OCI-LY7 (cell line): Measurements from ENCODE around the gene VWA5B2. TPM values are rescaled to one million over a fixed set of nuclear protein-coding genes. Genes with fewer than 3 reads are reported as not detected.
"Not testable (repeated sequence)": the region's sequence is repeated elsewhere in the genome, so short reads cannot be mapped to it uniquely, and the experiment has no call there.

Experiments
- BruUV-seq: library from RNA; stranded (reverse); fragments of 400-500 nt; replicated peaks from 2 replicates; lab custom pipeline; 2021; lab: Mats Ljungman, UMichigan
- CTCF ChIA-PET: fragments of 300-600 bp; sonication (Branson Sonifier 250); formaldehyde crosslinking; loops from one replicate; lab custom pipeline; 2022; ENCODE audit warnings: antibody characterized with exemption; ENCODE audit not compliant: unreplicated experiment; lab: Charles Lee
- POLR2A ChIA-PET: fragments of 300-600 bp; sonication (Branson Sonifier 250); formaldehyde crosslinking; loops from one replicate; lab custom pipeline; 2022; ENCODE audit warnings: antibody characterized with exemption; lab: Charles Lee
- DNase-seq: peaks from one replicate; pipeline ENCODE4 v3.0.0-alpha.2; 2015; ENCODE audit warnings: low spot score
- H2AFZ ChIP-seq: fragments of 200-600 bp; sonication (generic), shearing (Covaris generic); 2 replicates; pipeline ENCODE4 v1.6.1; 2014; ENCODE audit warnings: mild to moderate bottlenecking, antibody characterized with exemption, low read length, moderate library complexity
- H3K27ac ChIP-seq: fragments of 200-600 bp; sonication (generic); 2 replicates; pipeline ENCODE4 v1.5.1; 2014; ENCODE audit warnings: mixed run types, low read depth, mild to moderate bottlenecking, moderate library complexity, low read length, inconsistent platforms; ENCODE audit not compliant: poor library complexity, severe bottlenecking
- H3K36me3 ChIP-seq: fragments of 200-600 bp; sonication (generic); 2 replicates; pipeline ENCODE4 v1.6.1; 2014; ENCODE audit warnings: mild to moderate bottlenecking, antibody characterized with exemption, low read length, moderate library complexity, mixed read lengths; ENCODE audit not compliant: insufficient read depth
- H3K4me1 ChIP-seq: fragments of 200-600 bp; sonication (generic); 2 replicates; pipeline ENCODE4 v1.5.1; 2014; ENCODE audit warnings: mild to moderate bottlenecking, low read length; ENCODE audit not compliant: insufficient read depth, poor library complexity, severe bottlenecking
- H3K4me2 ChIP-seq: fragments of 200-600 bp; sonication (generic); 2 replicates; pipeline ENCODE4 v1.6.1; 2014; ENCODE audit warnings: mild to moderate bottlenecking, low read length
- H3K4me3 ChIP-seq: fragments of 200-600 bp; sonication (generic); 2 replicates; pipeline ENCODE4 v1.5.1; 2014; ENCODE audit warnings: mild to moderate bottlenecking, low read depth, low read length; ENCODE audit not compliant: poor library complexity, severe bottlenecking
- H3K79me2 ChIP-seq: fragments of 200-600 bp; sonication (generic); 2 replicates; pipeline ENCODE4 v1.6.1; 2016; ENCODE audit warnings: low read depth, mild to moderate bottlenecking, low read length, moderate library complexity, mixed read lengths; ENCODE audit not compliant: insufficient read depth
- H3K9me2 ChIP-seq: fragments of 200-600 bp; sonication (generic); 2 replicates; pipeline ENCODE4 v1.6.1; 2016; ENCODE audit warnings: mild to moderate bottlenecking, low read length, mixed read lengths; ENCODE audit not compliant: insufficient read depth
- H3K9me3 ChIP-seq: fragments of 200-600 bp; sonication (generic); 2 replicates; pipeline ENCODE4 v1.6.1; 2014; ENCODE audit warnings: mild to moderate bottlenecking, mixed run types, low read length, mixed read lengths
- H4K20me1 ChIP-seq: fragments of 200-600 bp; sonication (generic); 2 replicates; pipeline ENCODE4 v1.6.1; 2014; ENCODE audit warnings: mild to moderate bottlenecking, antibody characterized with exemption, low read length, moderate library complexity, mixed read lengths; ENCODE audit not compliant: insufficient read depth
- CTCF ChIP-seq: fragments of 200-600 bp; sonication (generic); conservative IDR thresholded peaks from 2 replicates; pipeline ENCODE4 v1.5.1; 2014; ENCODE audit warnings: mild to moderate bottlenecking, antibody characterized with exemption, low read length, moderate library complexity, mixed read lengths
- EZH2phosphoT487 ChIP-seq: fragments of 200-600 bp; sonication (generic); IDR thresholded peaks from 2 replicates; pipeline ENCODE4 v1.6.1; 2018; ENCODE audit warnings: low read depth, borderline replicate concordance, mild to moderate bottlenecking, mixed run types, antibody characterized with exemption, low read length, moderate library complexity, mixed read lengths
- intact Hi-C: fragments of 100-400 bp; cut with micrococcal nuclease; formaldehyde crosslinking; loops from one replicate; pipeline ENCODE4 v1.10.0; 2022; ENCODE audit not compliant: unreplicated experiment
- total RNA-seq, 2 experiments: library from RNA; depleted of rRNA in 1 of 2; stranded (reverse); fragments of >200 nt in 1 of 2; shearing (Covaris generic) in 1 of 2; gene quantifications; 2 replicates each; pipeline ENCODE4 v1.2.3, GENCODE V29; 2014 to 2022

VWA5B2 gene
- total RNA-seq, 2 experiments from 2014 or later = not detected

DNA sequence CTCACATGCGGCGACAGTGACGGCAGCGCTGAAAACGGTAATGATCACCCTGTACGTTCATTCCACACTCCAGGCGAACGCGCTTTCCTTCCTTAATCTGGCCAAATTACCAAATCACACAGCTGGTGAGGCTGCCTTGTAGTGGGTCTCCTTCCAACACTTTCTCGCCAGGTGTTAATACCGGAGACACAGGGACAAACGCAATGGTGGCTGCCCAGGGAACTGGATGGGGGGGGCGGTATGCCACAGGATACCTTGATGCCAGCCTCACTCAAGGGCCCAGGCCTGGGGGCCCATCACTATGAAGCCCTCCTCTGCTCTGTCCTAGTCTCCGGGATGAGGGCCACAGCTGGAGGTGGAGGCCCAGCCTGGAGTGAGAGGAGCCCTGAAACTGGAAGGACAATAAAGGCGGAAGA is 33.4 kb downstream of the VWA5B2 start:
- H3K9me2 ChIP-seq = no peaks in the 10 kb centered on the region
- ChIA-PET CTCF (no interaction called here), POLR2A (no interaction called here)
- H3K9me3 ChIP-seq = no peaks in the 10 kb centered on the region
- intact Hi-C loops = no loop called here
- H2AFZ ChIP-seq = no peak overlapping the region
- no peaks in the 10 kb centered on the region for H3K36me3 ChIP-seq
- H3K79me2 ChIP-seq = no peaks in the 10 kb centered on the region
- DNase-seq = no peak
- H3K4me2 ChIP-seq = no peak overlapping the region
- TF ChIP-seq EZH2phosphoT487 = no peak
- TF ChIP-seq CTCF = no peak
- peaks cover 3% of the 10 kb centered on the region for H3K4me1 ChIP-seq
- H3K27ac ChIP-seq = no peak overlapping the region
- no TSS peak for BruUV-seq
- no peaks in the 10 kb centered on the region for H4K20me1 ChIP-seq
- no peak overlapping the region for H3K4me3 ChIP-seq

DNA sequence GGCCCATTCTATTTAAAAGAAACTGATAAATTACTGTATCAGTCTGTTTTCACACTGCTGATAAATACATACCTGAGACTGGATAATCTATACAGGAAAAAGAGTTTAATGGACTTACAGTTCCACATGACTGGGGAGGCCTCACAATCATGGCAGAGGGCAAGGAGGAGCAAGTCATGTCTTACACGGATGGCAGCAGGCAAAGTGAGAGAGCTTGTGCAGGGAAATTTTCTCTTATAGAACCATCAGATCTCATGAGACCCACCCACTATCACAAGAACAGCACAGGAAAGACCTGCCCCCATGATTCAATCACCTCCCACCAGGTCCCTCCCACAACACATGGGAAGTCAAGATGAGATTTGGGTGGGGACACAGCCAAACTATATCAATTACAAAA is 37.9 kb downstream of the VWA5B2 start:
- H3K4me3 ChIP-seq, H3K27ac ChIP-seq, H3K79me2 ChIP-seq, H3K4me1 ChIP-seq, intact Hi-C loops, BruUV-seq, H3K9me2 ChIP-seq, H4K20me1 ChIP-seq, CTCF ChIA-PET, POLR2A ChIA-PET, DNase-seq, H3K4me2 ChIP-seq, H3K36me3 ChIP-seq, H3K9me3 ChIP-seq, H2AFZ ChIP-seq: not testable (repeated sequence)

DNA sequence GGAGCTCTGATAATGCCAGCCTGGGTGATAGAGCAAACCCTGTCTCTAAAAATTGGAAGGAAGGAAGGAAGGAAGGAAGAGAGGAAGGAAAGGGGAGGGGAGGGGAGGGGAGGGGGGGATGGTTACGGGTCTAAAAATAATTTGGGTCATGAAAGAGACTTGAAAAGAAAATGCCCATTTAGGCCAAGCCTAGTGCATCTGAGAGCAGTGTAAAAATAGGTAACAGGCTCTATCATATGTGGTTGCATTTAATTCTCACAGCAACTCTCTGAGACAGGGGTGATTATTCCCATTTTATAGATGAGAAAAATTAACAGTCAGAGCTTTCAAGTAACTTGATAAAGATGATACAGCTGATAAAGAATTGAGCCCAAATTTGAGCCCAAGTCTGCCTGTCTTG is 42.9 kb downstream of the VWA5B2 start:
- POLR2A ChIA-PET = interaction anchor here (0.6 to 0.7 kb wide), 2 partner anchors 86 to 312 kb away, joined by 4 read pairs; partner anchors contain the start of gene ABCF3
- Histone ChIP-seq H4K20me1 (no peaks in the 10 kb centered on the region), H3K4me3 (no peak overlapping the region), H2AFZ (no peak overlapping the region), H3K36me3 (no peaks in the 10 kb centered on the region), H3K79me2 (no peaks in the 10 kb centered on the region), H3K4me2 (no peak overlapping the region), H3K9me3 (no peaks in the 10 kb centered on the region), H3K4me1 (no peaks in the 10 kb centered on the region), H3K27ac (no peak overlapping the region), H3K9me2 (no peaks in the 10 kb centered on the region)
- DNase-seq = no peak
- intact Hi-C loops = no loop called here
- no TSS peak for BruUV-seq
- CTCF ChIA-PET = no interaction called here
- TF ChIP-seq EZH2phosphoT487 (no peak), CTCF (no peak)
